PC-3 (cell line): ENCODE data around the gene RPP30.

Experiments used
- CTCF ChIP-seq: fragments of 300-600 bp; sonication (generic); conservative IDR thresholded peaks from 2 replicates; pipeline ENCODE4 v1.5.1; 2017; ENCODE audit warnings: antibody characterized with exemption, low read depth, mild to moderate bottlenecking, low read length
- EZH2 ChIP-seq: fragments of 300-600 bp; sonication (generic); IDR thresholded peaks from one replicate; pipeline ENCODE4 v1.6.1; 2017; ENCODE audit warnings: antibody characterized with exemption, mild to moderate bottlenecking, low read length; ENCODE audit not compliant: unreplicated experiment
- EZH2phosphoT487 ChIP-seq: fragments of 300-600 bp; sonication (generic); IDR thresholded peaks from 2 replicates; pipeline ENCODE4 v1.6.1; 2018; ENCODE audit warnings: mild to moderate bottlenecking, antibody characterized with exemption, low read length, borderline replicate concordance

GRCh38 chr10:90849956-90850749 lies 21.6 kb upstream of the RPP30 start:
- TF ChIP-seq CTCF (no peak), EZH2 (no peak), EZH2phosphoT487 (no peak)
